GM21367 (cell line): ENCODE results near the gene FMNL1.

ENCODE experiments used
- ATAC-seq: cut with Tn5 transposase; IDR thresholded peaks from one replicate; pipeline ENCODE4 v1.9.1; 2021; ENCODE audit not compliant: unreplicated experiment

The FMNL1 gene

DNA sequence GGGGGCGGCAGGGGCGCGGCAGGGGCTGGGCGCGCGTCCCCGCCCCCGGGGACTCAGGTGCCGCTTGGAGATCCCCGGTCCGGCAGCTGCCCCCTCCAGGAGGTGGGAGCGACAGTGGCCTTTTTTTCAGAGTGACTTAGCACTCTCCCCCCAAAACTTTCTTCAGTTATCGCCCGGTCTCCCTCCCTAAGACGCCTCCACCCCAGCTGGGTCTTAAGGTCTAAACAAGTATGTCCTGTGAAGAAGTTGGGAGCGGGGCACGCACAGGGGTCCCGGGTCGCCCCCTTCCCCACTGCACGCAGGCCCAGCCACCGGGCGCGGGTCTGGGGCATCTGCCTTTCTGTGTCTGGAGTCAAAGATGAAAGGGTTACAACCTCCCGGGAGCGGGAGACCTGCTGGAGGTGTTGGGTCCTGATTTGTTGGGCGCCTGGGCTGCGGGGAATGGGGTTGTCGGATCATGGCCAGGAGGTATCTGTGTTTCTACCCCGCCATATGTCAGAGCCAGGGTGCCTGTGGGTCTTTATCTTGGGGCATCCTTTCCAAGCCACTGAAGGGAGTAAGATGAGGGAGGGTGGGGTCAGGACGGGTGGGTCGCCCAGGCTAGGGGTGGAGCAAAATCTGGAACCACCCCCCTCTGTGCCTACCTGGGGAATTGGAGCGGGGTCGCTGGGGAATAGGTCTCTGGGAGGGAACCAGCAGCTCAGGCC is 757 bp downstream of the FMNL1 start:
- no peak for ATAC-seq

DNA sequence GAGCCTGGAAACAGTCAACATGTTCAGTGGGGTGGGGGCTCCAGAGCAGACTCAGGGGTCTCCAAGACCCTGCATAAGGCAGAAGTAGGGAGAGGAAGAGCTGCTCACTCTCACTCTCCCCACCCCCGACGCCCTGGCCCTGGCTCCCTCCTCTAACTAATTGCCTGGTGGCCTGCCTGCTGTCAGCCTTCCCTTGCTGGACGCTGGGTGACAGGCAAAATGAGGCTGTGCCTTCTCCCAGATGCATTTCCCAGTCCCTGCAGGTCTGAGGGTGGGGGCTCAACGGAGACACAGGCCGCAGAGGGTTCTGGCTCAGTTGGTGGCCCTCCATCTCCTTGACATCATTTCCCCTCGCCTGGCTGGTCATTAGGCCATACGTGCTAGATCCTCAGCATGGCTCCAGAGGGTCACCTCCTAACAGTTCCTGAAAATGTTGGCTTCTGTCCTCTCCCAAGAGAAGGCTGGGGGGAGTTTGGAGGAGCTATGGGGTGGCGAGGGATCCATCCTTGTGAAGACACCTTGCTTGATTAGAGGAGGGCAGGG is 1.4 kb downstream of the FMNL1 start:
- ATAC-seq: no peak

DNA sequence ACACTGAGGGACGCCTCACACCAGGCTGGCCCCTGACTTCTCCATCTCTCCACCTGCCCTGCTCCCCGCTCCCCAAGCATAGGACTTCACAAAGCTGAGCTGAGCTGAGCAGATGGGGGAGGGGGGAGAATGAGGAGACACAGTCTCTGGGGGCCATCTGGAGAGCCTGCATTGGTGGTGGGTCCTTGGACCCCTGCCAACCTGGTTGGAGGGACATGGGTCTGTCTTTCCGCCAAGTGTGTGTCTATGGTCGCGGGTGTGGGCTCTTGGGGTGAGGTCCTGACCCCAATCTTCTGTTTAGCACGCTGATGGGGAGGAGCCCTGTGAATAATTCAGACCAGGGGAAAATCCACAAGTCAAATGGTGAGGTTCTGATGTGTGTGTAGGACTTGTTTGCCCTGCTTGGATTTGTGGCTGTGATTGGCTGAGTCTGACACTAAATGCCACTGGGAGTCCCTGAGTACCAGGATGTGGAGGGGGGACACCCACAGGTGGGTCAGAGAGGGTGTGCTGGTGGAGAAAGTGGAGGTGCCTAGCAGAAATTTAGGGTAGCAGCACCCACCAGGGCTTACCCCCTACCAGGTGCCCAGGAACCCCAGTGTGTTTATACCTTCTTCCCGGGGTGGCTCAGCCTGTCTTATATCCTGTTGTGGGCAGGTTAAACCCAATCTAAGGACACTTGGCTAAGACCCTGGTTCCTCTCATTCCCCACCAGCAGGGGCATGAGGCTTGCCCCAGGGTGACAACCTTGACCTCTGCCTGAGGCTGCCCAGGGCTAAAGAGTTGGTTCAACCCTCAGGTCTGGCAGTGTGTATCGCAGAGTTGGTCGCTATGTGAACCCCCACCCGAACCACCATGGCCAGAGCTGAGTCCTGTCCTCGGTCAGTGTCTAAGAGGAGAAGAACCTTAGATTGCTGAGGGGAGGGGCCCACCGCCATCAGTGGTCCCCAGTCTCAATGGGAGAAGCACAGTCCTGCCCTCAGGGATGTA is 2.1 kb downstream of the FMNL1 start:
- ATAC-seq: no peak

DNA sequence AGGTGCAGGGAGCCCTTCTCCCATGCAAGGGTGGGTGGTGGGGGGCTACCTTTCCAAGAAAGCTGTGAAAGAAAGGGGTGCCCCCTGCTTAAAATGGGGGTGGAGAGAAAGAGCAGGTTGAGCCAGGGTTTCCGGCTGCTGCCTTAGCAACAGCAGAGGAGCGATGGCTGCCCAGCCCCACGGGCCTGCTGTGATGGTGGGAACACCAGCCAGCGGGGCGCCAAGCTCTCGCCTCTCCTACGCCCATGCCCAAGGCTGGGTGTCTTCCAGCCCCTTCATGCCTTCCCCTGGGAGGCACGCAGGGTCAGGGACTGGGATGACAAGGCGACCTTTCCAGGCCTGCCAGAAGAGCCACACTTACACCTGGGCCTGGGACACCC is 3.0 kb downstream of the FMNL1 start:
- ATAC-seq: no peak

DNA sequence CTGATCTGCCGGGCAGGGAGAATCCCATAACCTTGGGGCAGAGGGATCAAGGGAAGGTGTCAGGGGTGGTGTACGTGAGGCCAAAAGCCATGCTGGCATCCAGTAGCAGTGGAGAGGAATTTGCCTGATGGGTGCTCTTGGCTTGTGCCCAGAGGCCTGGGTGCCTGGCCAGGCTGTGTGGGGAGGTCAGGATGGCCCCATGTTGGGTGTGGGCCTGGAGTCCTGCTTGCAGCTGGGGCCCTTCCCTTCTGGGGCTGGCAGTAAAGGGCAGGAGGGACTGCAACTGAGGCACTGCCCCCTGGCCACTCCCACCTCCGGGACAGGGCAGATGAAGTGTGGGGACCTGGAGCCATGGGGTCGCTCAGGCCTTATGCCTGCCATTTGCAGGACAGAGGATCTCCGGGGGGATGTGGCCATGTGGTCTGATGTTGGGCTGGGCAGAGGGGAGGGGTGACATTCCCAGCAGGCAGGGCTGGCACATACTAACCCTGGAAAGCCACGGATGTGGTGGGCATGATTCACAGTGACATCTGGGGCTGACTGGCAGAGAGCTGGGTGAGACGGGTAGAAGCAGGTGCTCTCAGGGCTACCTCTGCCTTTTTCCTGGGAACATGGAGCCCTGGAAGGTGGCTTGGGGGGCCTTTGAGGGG is 3.5 kb downstream of the FMNL1 start:
- no peak for ATAC-seq

DNA sequence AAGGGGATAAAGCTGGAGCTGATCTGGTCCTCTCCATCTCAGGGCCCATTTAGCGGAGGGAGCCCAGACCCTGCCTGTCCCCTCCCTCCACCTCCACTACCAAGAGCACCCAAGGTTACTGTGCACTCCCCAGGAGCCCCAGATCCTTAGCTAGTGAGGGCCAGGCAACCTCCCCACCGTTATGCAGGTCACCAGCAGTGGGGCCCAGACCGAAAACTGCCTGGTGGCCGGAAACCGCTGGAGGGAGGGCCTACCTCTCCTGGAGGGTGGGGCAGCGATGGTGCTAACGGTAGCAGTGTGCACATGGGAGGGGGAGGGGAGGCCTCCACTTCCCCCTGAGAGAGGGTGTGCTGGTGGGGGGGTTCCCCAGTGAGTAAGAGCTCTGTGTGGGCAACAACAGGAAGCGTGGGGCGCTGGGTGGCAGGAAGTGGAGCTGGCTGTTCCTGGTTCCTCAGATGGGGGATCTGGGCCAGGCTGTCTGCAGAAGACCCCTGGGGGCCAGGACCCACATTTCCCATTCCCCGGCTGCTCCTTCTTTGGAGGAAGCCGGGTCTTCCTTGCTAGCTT is 4.4 kb downstream of the FMNL1 start:
- ATAC-seq: peak; percentile 39

DNA sequence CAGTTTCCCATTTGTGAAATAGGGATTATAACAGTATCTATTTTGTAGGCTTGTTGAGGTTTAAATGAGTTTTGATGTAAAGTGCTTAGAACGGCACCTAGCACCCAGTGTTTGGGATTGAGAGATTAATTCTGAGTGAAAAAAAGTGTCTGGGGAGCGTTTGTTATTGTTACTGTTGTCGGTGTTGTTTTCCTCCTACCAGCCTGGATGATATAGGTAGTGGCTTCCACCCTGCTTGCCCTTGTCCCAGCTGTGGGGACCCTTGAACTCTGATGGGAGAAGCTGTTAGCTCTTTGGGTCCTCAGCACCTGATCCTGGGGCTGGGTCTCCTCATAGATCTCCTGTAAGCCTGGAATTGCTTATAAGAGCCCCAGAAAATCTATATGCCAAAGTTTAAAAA is 4.9 kb downstream of the FMNL1 start:
- no peak for ATAC-seq

DNA sequence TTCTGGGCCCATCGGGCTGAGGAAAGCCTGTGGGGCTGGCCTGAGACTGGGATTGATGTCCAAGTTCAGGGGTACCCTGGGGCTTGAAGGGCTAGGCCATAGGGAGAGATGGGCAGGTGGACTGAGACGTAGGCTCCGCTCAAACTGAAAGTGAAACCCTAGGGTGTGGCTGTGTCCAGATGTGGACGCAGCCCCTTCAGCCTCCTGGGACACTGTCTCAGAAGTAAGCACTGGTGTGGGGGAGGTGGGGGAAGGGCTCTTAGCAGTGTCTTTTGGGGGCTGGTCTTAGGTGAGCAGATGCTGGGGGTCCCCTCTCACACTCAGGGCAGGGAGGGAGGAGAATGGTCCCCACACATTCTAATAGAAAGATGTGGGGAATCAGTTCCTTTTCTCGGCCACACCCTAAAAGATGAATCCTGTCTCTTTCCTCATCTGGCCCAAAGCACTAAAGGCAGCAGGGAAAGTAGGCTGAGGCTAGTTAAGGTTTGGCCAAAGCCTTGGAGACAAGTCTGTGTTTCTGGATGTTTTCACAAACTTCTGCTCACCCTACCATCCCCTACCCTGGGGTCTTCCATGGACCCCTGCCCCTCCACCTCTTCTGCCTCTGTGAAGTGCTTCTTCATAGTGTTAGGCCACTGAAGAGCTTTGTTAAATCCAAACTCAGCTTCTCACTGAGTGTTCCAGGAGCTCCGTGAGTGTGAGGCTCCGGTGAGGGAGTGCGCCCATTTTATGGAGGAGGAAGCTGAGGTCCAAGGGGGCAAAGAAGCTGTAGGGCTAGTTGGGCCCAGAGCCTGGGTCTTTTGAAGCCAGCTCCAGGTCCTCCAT is 5.6 kb downstream of the FMNL1 start:
- no peak for ATAC-seq

DNA sequence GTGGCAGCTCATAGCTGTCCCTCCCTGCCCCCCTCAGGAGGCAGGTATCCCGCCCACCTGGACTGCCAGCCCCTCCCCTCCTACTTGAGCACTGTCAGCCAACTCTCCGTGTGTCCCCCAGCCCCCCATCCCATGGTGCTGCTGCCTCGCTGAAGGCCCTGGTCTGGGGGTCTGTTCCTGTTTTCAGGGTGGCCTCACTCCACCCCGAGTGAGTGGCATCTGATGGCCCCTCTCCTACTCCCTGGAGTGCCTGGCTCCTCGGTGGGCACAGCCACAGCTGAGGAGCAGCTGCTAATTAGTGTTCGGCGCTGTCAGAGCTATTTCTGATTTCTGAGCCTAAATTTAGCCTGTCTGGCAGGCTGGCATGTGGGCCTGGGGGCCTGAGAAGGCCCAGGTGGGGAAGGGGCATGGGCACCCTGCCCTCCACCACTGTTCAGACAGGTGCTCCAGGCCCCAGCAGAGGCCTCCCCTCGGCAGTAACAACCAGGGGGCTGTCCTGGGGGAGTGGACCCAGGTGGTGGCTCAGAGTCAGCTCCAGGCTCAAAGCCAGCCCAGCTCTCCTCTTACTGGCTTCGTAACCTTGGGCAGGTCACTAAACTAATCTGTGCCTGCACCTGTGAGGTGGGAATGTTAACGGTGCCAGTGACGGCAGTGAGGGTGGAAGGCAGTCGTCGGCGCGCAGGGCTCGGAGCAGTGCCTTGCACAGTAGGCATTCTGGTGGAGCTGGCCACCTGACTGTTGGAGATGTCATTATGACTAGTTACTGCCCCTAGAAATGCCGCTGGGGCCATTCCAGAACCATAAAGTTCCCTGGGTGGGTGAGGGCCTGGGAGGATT is 6.5 kb downstream of the FMNL1 start:
- ATAC-seq: no peak

DNA sequence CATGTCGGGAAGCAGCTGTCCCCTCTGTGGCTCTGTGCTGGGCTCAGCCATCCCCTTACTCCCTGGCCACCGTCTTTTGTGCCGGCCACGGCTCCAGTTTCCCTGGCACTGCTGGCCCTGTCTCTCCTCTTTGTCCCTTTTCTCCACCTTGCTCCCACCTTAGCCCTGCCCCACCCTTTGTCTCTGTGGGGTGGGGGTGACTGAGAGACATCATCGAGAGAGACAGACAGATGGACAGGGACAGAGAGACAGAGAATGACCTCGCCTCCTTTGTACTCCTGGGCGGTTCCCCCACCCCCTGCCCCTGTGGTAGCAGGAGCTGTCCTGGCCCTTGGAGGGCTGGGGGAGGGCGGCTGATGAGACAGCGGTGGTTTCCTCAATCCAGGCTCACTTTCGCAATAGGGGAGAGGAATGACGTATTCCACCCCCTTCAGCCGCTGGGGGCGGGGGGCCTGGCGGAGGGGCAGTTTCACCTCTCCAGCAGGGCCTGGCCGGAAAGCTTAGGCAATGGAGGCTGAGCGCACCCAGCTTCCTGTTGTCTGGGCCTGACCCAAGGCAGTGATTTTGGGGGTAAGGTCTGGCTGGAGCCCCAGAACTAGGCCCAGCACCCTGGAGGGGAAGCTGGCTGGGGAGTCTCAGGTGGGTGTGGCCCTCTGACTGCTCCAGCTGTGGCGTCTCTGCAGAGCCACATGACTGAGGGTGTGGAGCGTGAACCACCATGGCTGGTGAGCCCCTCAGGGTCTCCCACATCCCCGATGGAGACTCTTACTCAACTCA is 7.3 kb downstream of the FMNL1 start:
- no peak for ATAC-seq

DNA sequence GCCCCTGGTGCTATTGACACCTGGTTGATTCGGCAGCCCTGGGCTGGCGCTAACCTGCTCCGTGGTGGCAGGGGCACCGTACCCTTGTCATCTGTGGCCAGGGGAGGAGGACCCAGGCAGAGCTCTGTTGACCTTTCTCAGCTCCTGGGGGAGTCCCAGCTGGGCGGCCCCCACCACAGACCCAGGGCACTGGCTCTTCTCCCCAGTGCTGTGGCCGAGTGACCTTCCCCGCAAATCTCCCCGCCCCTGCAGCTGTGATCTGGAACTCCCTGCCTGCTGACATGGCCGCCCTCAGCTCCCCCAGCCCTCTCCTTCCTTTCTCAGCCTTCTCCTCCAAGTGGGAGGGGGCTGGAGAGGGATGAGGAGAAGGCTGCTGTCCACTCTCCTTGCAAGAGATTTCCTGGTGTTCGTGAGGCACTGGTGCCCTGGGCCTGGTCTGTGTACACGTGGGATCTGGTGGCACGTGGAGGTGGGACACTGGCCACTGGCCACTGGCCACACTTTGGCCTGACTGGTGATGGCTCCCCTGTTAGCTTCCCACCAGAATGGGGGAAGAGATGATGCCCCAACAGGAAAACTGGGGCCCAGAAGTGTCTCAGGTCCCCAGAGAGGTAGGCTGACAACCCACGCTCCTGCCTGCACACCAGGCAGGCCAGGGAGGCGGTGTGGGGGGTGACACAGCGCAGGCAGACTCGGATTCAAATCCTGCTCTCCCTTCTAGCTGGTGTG is 8.2 kb downstream of the FMNL1 start:
- no peak for ATAC-seq

DNA sequence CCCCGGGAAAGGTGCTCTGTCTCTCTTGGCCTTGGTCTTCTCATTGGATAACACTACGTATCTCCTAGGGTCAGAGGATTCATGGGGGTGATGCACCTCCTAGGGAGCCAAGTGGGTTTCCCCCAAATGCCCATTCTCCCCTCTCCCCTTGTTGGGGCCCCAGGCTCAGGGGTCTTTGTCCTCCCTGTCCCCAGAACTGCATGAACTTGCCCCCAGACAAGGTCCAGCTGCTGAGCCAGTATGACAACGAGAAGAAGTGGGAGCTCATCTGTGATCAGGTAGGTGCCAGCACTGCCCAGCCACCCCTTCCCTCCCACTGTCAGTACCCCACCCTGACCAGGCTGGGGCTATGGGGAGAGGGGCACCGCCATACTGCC is 8.7 kb downstream of the FMNL1 start:
- ATAC-seq: no peak

DNA sequence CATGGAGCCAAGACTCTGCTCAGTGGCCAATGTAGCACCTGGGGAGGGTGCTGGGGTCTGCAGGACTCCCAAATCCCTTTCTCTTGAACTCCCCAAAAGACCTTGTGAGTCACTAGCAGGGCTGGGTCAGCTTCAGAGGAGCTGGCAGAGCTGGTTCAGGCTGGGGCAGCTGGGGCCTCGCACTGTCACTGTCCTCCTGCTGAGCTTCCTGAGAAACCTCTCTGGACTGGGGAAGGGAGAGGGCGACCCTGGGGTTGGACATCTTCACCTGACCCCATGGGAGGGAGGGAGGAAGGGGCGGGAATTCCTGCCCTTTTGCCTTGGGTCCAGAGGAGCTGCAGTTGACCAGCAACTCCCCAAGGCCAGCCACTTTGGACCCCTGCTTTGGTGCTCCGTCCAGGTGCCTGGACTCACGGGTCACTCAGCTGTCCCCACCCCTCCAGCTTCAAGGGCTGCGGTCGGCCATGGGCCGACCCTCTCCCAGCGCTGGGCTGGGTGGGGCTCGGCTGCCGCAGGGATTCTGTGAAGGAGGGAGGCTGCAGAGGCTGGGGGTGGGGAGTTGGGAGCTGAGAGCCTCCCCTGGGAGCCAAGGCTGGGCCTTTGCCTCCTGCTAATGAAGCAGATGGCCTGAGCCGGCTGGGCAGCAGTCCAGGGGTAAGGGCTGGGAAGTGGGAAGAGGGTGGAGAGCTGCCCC is 9.2 kb downstream of the FMNL1 start:
- no peak for ATAC-seq

DNA sequence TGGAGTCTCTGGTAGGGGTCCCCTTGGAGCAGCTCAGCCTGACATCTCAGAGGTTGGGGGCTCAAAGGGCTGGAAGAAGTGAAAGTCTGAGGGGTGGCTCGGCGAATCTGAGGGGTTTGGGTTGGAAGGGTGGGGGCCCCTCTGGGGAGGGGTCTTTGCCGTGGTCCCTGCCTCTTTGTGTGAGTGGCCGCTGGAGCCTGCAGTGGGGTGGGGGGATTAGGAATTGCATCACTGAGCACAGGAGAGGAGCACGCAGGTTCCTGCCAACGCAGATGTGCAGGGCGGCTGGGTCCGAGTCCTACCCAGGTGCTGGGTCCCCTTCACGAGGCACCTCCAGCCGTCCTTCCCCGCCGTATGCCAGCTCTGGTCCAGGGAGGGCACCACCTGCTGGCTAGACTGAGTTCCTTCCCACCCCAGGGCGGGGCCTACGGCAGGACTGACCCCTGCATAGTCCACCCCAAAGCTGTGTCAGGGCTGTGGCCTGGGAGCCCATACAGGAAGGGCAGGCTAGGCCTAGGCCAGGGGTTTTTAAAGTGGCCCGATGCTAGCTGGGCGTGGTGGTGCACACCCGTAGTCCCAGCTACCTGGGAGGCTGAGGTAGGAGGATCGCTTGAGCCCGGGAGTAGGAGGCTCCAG is 9.9 kb downstream of the FMNL1 start:
- no peak for ATAC-seq

DNA sequence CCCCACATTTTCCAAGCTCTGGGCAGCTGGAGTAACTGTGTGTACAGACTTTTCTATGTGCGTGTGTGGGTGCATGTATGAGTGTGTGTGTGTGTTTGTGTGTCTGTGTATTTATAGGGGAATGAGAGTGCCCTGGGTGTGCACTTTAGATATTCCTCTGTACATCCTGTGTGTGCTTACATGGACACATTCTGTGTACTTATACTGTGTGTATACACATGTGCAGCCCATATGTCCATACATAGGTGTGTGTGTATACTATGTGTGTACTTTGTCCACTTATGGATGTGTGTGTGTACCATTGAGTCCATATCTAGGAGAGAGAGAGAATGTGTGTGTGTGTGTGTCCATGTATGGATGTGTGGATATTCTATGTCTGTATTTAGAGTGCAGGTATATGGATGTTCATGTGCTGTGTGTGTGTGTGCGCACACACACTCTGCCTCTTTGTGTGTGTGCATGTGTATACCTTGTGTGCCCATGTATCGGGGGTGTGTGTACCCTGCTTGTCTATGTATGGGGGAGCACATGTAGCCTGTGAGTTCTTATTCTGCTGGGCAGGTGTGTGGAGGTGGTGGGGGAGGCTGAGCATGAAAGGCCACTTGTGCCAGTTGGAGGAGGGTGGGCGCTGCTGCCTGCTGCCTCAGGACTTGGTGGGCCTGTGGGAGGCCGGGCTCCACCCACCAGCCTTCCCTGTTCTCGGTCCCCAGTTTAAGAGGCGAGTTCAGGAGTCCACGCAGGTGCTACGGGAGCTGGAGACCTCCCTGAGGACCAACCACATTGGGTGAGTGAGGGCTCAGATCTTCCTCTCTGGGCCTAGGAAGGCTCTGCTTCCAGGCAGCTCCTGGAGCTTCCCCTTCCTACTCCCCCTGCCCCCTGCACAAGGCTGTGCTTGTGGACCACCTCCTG is 11.1 kb downstream of the FMNL1 start:
- no peak for ATAC-seq

DNA sequence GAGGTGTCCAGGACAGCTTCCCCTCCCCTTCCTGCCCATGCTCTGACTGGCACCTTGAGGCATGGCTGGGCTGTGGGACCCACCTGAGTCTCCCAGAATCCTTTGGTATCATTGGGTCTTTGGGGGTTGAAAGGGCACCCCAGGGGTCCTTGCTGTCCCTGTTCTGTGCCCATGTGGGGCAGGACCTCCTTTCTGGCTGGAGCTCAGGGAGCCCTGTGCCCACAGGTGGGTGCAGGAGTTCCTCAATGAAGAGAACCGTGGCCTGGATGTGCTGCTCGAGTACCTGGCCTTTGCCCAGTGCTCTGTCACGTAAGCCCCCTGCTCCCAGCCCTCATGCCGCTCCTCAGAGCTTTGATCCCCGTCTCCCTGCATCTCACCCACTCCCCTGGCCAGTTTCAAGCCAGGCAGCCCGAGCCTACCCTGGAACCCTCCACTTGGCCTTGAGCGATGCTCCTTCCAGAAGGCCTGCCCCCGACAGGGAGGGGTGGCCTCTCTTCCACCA is 11.8 kb downstream of the FMNL1 start:
- ATAC-seq: no peak
